Right cardiac atrium (tissue), 5 donors: ENCODE data around the gene SENP3. TPM values are rescaled to one million over a fixed set of nuclear protein-coding genes. Genes with fewer than 3 reads are reported as not detected.

Experiments
- ATAC-seq, 2 donors: fragments of 200-7000 bp; cut with Tn5 transposase; one replicate each; pipeline versions ENCODE4 v1.8.0 to v1.9.1; 2020; ENCODE audit warnings: moderate library complexity in 2 of 2, mild to moderate bottlenecking in 1 of 2
- DNase-seq, 3 donors: peaks; one replicate each; pipeline ENCODE4 v3.0.0-alpha.2; 2020
- H3K27ac ChIP-seq: one replicate; pipeline ENCODE4 v1.5.1; 2013; ENCODE audit warnings: mild to moderate bottlenecking, low read length, control low read depth, moderate library complexity
- H3K27me3 ChIP-seq: one replicate; pipeline ENCODE4 v1.6.1; 2013; ENCODE audit not compliant: control insufficient read depth, insufficient read depth
- H3K4me1 ChIP-seq: one replicate; pipeline ENCODE4 v1.6.1; 2013; ENCODE audit warnings: low read length; ENCODE audit not compliant: control insufficient read depth, insufficient read depth
- H3K4me3 ChIP-seq: one replicate; pipeline ENCODE4 v1.5.1; 2013; ENCODE audit warnings: low read length, control low read depth
- H3K9me3 ChIP-seq: one replicate; pipeline ENCODE4 v1.6.1; 2013; ENCODE audit warnings: low read length; ENCODE audit not compliant: control insufficient read depth
- WGBS: extraction: QIAGEN DNeasy Blood & Tissue Kit; methylation state at CpG from one replicate; pipeline ENCODE4 v1.1.7; 2013; 5-methylcytosine and 5-hydroxymethylcytosine counted together
- intact Hi-C, 4 donors: fragments of 100-400 bp; cut with DNase I; formaldehyde crosslinking; loops; one replicate each; pipeline versions ENCODE4 v1.11.0 to v1.14.0; 2022 to 2023
- long read RNA-seq, 4 donors: library from polyadenylated mRNA; unstranded; transcript quantifications; one replicate each; pipeline ENCODE4 v2.0.0, GENCODE V29; 2020 to 2021
- polyA plus RNA-seq: library from polyadenylated mRNA; stranded (reverse); fragments of 200-250 nt; gene quantifications from one replicate; pipeline ENCODE4 v1.2.3, GENCODE V29; 2013
- total RNA-seq, 4 donors: library from RNA; stranded (reverse); fragmentation: NEBNext Ultra II Directional; extraction: Animal tissue kit (Norgen Biotek cat#: 25700); gene quantifications; one replicate each; pipeline ENCODE4 v1.2.1, GENCODE V29; 2021
- donor health status: healthy with polysubstance abuse.
- donor health status: DM: no; HTN: yes; CAD: no.
- donor health status: DM: no; HTN: no; CAD: no.
- donor health status: DM: no; HTN: yes; CAD: no; lungs with severe emphysema.
- donor health status: DM: yes; HTN: yes; CAD: no.

SENP3 gene
- total RNA-seq (10 to 100 TPM; 27.2 to 37.2 (median 34.2) TPM), polyA plus RNA-seq (45.2 TPM)
- long read RNA-seq, donor 1, transcript SENP3-201 (11 exons, 2,611 nt) = major isoform, 39 of 55 reads
- long read RNA-seq, donor 1, partial matches to known transcripts = 13 of 55 reads
- long read RNA-seq, donor 1, other reads (novel, unspliced or antisense) = 3 of 55 reads
- long read RNA-seq, donor 2, transcript SENP3-201 (11 exons, 2,611 nt) = major isoform, 15 of 23 reads
- long read RNA-seq, donor 2, partial matches to known transcripts = 6 of 23 reads
- long read RNA-seq, donor 2, other reads (novel, unspliced or antisense) = 1 of 23 reads
- long read RNA-seq, donor 3, partial matches to known transcripts = 1 of 1 reads
- long read RNA-seq, donor 3, other reads (novel, unspliced or antisense) = 0 of 1 reads
- long read RNA-seq, donor 4, transcript SENP3-201 (11 exons, 2,611 nt) = major isoform, 9 of 27 reads
- long read RNA-seq, donor 4, partial matches to known transcripts = 15 of 27 reads
- long read RNA-seq, donor 4, other reads (novel, unspliced or antisense) = 2 of 27 reads

DNA sequence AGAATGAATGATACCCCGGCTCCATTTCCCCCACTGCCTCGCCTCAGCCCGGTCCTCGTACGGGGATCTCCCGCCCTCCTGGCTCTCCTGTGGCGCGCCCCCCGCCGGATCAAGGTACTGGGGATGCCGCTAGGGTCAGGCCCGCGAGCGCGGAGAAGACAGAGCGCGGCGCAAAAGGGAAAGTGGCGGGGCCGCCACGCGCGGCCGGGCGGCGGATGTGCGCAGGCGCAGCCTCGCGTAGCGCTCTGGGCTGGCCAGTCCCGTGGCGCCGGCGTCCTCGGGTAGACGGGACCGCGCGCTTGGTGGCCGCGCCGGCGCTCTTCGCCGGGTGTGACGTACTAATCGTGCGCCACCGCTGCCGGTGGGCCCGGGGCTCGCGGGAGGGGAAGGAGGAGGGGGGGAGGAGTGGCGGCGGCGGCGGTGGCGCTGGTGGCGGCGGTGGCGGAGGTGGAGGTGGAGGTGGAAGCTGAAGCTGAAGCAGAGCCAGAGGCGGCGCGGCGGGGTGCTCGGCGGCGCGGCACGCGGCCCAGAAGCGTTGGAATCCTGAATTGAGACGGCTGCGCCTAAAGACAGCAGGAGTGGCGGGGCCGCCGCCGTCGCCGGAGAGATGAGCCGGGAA lies at the start of gene SENP3:
TSS of gene SENP3 (plus strand) at position 331 of the 619 bp plus-strand sequence. CDS start 1,158 bp downstream, outside the sequence.
- WGBS = under 1% methylated on average over 82 of the region's 82 CpGs
- Histone ChIP-seq H3K9me3 (no peaks in the 10 kb centered on the region), H3K27me3 (no peaks in the 10 kb centered on the region), H3K4me3 (peak within 1 kb of the TSS; percentile 78), H3K4me1 (peaks cover 8% of the 10 kb centered on the region), H3K27ac (peak within 1 kb of the TSS; percentile 87)
- DNase-seq (peak; percentile 92 to 97 (median 97)), ATAC-seq (peak; percentile 86 to 88)
- intact Hi-C loops = loop anchor here in 2 of 4 donors (2.0 to 10.0 kb wide), 3 partner anchors 47 to 127 kb away; partner anchors contain the start of genes FGF11 (in 1 of the 2) and TMEM102 (in 1 of the 2)

DNA sequence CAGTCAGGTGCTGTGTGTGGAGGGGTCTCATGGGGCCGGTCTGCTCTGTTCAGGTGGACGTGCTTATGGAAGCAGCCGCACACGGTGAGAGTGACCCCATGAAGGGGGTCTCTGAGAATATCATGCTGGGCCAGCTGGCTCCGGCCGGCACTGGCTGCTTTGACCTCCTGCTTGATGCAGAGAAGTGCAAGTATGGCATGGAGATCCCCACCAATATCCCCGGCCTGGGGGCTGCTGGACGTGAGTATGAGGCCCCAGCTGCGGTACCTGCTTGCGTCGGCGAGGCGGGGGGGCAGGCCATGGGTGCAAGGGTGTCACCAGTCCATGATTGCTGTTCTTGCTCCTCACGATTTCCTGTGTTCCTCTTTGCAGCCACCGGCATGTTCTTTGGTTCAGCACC lies 49.6 kb upstream of the SENP3 start:
- no peak for DNase-seq
- intact Hi-C loops = loop anchor here in 1 of 4 donors (5.0 kb wide), 1 partner anchor 50 kb away; the partner anchor contains the start of gene SENP3
- Histone ChIP-seq H3K27me3 (no peaks in the 10 kb centered on the region), H3K9me3 (no peaks in the 10 kb centered on the region), H3K4me1 (no peaks in the 10 kb centered on the region), H3K4me3 (no peak overlapping the region), H3K27ac (no peak overlapping the region)
- ATAC-seq = peak in 1 of 2 donors; percentile 7
- whole genome bisulfite sequencing = 90% methylated on average over 15 of the region's 15 CpGs

DNA sequence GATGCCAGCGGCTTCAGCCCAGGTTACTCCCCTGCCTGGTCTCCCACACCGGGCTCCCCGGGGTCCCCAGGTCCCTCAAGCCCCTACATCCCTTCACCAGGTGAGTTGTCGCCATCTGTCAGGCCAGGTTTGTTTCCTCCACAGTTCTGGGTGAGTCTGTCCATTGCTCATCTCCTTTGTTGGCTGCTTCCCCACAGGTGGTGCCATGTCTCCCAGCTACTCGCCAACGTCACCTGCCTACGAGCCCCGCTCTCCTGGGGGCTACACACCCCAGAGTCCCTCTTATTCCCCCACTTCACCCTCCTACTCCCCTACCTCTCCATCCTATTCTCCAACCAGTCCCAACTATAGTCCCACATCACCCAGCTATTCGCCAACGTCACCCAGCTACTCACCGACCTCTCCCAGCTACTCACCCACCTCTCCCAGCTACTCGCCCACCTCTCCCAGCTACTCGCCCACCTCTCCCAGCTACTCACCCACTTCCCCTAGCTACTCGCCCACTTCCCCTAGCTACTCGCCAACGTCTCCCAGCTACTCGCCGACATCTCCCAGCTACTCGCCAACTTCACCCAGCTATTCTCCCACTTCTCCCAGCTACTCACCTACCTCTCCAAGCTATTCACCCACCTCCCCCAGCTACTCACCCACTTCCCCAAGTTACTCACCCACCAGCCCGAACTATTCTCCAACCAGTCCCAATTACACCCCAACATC lies 48.7 kb upstream of the SENP3 start:
- 85% methylated on average over 20 of the region's 20 CpGs for WGBS
- Histone ChIP-seq H3K4me1 (no peaks in the 10 kb centered on the region), H3K27ac (no peak overlapping the region), H3K27me3 (no peaks in the 10 kb centered on the region), H3K4me3 (no peak overlapping the region), H3K9me3 (no peaks in the 10 kb centered on the region)
- intact Hi-C loops = loop anchor here in 1 of 4 donors (5.0 kb wide), 1 partner anchor 49 kb away; the partner anchor contains the start of gene SENP3
- DNase-seq = no peak
- no peak for ATAC-seq

DNA sequence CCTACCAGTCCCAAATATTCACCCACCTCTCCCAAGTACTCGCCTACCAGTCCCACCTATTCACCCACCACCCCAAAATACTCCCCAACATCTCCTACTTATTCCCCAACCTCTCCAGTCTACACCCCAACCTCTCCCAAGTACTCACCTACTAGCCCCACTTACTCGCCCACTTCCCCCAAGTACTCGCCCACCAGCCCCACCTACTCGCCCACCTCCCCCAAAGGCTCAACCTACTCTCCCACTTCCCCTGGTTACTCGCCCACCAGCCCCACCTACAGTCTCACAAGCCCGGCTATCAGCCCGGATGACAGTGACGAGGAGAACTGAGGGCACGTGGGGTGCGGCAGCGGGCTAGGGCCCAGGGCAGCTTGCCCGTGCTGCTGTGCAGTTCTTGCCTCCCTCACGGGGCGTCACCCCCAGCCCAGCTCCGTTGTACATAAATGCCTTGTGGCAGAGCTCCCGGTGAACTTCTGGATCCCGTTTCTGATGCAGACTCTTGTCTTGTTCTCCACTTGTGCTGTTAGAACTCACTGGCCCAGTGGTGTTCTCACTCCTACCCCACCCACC lies 47.8 kb upstream of the SENP3 start:
- WGBS = 73% methylated on average over 17 of the region's 17 CpGs
- Histone ChIP-seq H3K9me3 (no peaks in the 10 kb centered on the region), H3K27me3 (no peaks in the 10 kb centered on the region), H3K4me3 (no peak overlapping the region), H3K4me1 (no peaks in the 10 kb centered on the region), H3K27ac (no peak overlapping the region)
- DNase-seq = peak in 1 of 3 donors; percentile 50
- intact Hi-C loops = loop anchor here in 2 of 4 donors (2.0 to 5.0 kb wide), 2 partner anchors 47 to 48 kb away; partner anchors contain the start of gene SENP3 (in 2 of the 2)
- peak in 1 of 2 donors; percentile 13 for ATAC-seq

DNA sequence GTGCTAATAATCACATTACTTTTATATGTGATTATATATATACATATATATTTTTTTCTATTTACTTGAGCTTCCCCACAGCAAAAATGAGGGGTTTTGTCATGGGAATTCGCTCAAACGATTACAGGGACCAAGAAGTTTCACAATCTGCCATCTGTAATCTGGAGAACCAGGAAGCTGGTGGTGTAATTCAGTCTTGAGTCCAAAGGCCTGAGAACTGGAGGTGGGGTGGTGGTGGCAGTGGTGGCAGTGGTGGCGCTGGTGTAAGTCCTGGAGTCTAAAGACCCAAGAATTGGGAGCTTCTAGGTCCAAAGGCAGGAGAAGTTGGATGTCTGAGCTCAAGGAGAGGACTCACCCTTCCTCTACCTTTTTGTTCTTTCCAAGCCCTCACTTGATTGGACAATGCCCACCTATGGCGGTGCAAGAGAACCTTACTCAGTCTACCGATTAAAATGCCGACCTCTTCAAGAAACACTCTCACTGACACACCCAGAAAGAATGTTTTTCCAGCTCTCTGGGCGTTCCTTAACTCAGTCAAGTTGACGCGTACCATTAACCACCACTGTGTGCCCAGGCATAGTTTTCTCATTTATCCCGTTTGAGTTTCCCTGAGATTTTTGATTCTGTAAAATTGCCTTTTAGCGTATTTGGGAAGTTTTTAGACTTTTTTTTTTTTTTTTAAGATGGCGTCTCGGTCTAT lies 45.7 kb upstream of the SENP3 start:
- H3K4me3 ChIP-seq = no peak overlapping the region
- H3K4me1 ChIP-seq = no peaks in the 10 kb centered on the region
- no peaks in the 10 kb centered on the region for H3K27me3 ChIP-seq
- WGBS = 86% methylated on average over 13 of the region's 13 CpGs
- no peaks in the 10 kb centered on the region for H3K9me3 ChIP-seq
- DNase-seq (no peak), ATAC-seq (no peak)
- H3K27ac ChIP-seq = no peak overlapping the region
- intact Hi-C loops = loop anchor here in 3 of 4 donors (2.0 to 5.0 kb wide), 2 partner anchors 41 to 45 kb away; partner anchors contain the start of genes TNFSF13 (in 2 of the 3) and SENP3 (in 1 of the 3)

DNA sequence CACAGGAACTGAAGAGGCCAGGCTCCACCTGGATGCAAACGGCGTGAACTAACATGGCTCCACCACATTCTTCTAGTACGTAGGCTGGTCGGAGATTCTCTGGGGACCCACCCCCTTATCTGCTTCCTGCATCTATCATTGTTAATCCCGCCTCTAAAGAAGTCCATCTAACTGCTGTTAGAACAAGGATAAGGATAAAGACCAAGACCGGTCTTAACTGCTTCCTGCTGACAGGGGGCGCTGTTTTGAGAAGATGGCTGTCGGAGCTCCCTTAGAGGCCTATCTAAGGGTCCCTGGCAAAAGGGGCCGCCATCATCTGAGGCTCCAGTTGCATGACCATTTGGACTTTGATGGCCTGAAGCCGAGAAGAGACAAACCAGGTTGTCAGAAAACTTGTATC lies 38.7 kb upstream of the SENP3 start:
- H3K9me3 ChIP-seq = no peaks in the 10 kb centered on the region
- H3K27ac ChIP-seq = no peak overlapping the region
- WGBS = 35% methylated on average over 10 of the region's 10 CpGs
- intact Hi-C loops = no loop called here
- no peaks in the 10 kb centered on the region for H3K4me1 ChIP-seq
- peak; percentile 31 to 48 for ATAC-seq
- DNase-seq = peak in 1 of 3 donors; percentile 69
- no peak overlapping the region for H3K4me3 ChIP-seq
- no peaks in the 10 kb centered on the region for H3K27me3 ChIP-seq

DNA sequence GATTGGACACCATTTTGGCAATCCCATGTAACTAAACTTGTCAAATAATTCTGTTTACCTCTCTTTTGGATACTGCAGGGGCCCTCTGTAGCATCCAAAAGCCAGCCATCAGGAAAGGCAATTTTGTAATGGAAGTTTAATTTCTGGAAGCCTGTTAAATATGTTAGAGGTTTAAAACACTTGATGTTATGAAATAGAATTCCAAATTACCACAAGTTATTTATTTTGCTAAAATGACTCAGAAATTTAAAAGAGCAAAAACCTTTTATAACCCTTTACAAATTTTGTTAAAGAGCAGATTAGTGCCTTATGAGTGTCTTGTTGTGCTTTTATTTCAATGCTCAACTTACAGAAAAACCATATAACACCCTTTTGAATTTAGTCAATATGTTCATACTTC lies 32.9 kb upstream of the SENP3 start:
- intact Hi-C loops = no loop called here
- no peak for DNase-seq
- H3K27ac ChIP-seq = no peak overlapping the region
- ATAC-seq = no peak
- no peaks in the 10 kb centered on the region for H3K27me3 ChIP-seq
- H3K9me3 ChIP-seq = no peaks in the 10 kb centered on the region
- no peak overlapping the region for H3K4me3 ChIP-seq
- H3K4me1 ChIP-seq = no peaks in the 10 kb centered on the region

DNA sequence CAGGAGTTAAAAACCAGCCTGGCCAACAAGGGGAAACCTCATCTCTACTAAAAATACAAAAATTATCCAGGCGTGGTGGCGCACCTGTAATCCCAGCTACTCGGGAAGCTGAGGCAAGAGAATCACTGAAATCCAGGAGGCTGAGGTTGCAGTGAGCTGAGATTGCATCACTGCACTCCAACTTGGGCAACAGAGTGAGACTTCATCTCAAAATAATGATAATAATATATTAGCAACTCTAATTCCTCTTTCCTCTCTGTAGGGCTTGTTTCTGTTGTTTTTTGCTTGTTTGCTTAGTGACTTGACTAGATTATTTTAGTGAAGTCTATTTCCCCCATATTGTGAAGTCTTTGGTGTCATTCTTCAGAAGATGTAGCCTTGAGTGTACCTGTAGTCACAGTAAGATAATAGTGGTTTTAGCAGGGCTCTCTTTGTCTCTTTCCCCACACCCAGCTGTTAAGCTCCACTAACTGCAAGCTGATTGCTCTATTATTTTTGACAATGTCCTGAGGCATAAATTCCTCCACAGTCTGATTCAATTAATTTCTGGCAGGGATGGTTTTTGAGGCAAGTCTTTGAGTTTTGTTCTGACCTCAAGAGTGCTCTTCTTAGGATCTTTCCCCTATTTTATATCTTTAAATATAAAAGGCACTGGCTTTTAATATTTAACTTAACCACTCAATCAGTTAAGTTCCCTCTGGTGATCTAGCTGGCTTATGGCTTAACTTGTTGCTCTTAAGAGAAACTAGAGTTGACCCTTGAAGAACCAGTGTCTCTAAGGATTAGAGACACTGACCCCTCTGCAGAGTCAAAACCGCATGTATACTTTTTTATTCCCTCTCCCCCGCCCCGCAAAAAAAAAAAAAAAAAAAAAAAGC lies 31.5 kb upstream of the SENP3 start:
- Histone ChIP-seq H3K4me1 (no peaks in the 10 kb centered on the region), H3K27ac (no peak overlapping the region), H3K4me3 (no peak overlapping the region), H3K9me3 (no peaks in the 10 kb centered on the region), H3K27me3 (no peaks in the 10 kb centered on the region)
- 92% methylated on average over 6 of the region's 6 CpGs for WGBS
- intact Hi-C loops = no loop called here
- no peak for DNase-seq
- ATAC-seq = no peak

DNA sequence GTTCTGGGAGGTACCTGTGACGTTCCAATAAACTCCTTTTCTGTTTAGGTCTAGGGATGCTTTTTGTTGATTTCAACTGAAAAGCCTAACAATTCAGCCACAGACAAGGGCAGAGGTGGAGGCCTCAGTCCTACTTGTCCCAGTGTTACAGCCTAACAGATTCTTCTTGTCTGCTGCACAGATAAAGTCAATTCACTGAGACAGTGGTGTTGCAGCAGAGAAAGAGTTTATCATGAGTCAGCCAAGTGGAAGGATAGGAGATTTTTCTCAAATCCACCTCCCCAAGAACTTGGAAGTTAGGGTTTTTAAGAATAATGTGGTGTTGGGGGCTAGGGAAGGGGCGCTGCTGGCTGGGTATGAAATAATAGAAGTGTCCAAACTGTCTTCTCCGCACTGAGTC lies 23.7 kb upstream of the SENP3 start:
- peaks cover 2% of the 10 kb centered on the region for H3K9me3 ChIP-seq
- WGBS = 77% methylated on average over 3 of the region's 3 CpGs
- no peak for ATAC-seq
- no peaks in the 10 kb centered on the region for H3K27me3 ChIP-seq
- no peak for DNase-seq
- intact Hi-C loops = no loop called here
- H3K4me3 ChIP-seq = no peak overlapping the region
- no peak overlapping the region for H3K27ac ChIP-seq
- H3K4me1 ChIP-seq = no peaks in the 10 kb centered on the region
